ENCODE data around the gene C10orf90.

The C10orf90 gene

GRCh38 chr10:126461289-126461940 lies 209.1 kb downstream of the C10orf90 start:
- no peak overlapping the region for H3K4me3 ChIP-seq (ENCODE audit: low read depth, low read length)
- no peak for DNase-seq
- no peaks in the 10 kb centered on the region for H3K9me3 ChIP-seq (ENCODE audit: severe bottlenecking)
- TF ChIP-seq CTCF (IDR thresholded peaks at IDR 0.05; ENCODE audit: low read depth, low read length): no peak
- no peak overlapping the region for H3K27ac ChIP-seq
- H3K27me3 ChIP-seq (ENCODE audit: insufficient read depth, low read depth, severe bottlenecking): no peaks in the 10 kb centered on the region
- no peaks in the 10 kb centered on the region for H3K36me3 ChIP-seq

GRCh38 chr10:126459878-126460481 lies 210.5 kb downstream of the C10orf90 start:
- DNase-seq: no peak
- no peak for TF ChIP-seq CTCF (IDR thresholded peaks at IDR 0.05; ENCODE audit: low read depth, low read length)
- H3K4me3 ChIP-seq (ENCODE audit: low read depth, low read length): no peak overlapping the region
- no peaks in the 10 kb centered on the region for H3K27me3 ChIP-seq (ENCODE audit: insufficient read depth, low read depth, severe bottlenecking)
- no peaks in the 10 kb centered on the region for H3K9me3 ChIP-seq (ENCODE audit: severe bottlenecking)
- H3K36me3 ChIP-seq: no peaks in the 10 kb centered on the region
- H3K27ac ChIP-seq: no peak overlapping the region

- TF ChIP-seq CTCF (IDR thresholded peaks at IDR 0.05; ENCODE audit: low read depth, low read length): no peak
Measured at GRCh38 chr10:126459032-126459831, 211.3 kb downstream of the C10orf90 start.

GRCh38 chr10:126458466-126458865 lies 212.0 kb downstream of the C10orf90 start:
- Histone ChIP-seq H3K9me3 (ENCODE audit: severe bottlenecking) (no peaks in the 10 kb centered on the region), H3K27me3 (ENCODE audit: insufficient read depth, low read depth, severe bottlenecking) (no peaks in the 10 kb centered on the region), H3K4me3 (ENCODE audit: low read depth, low read length) (no peak overlapping the region), H3K36me3 (no peaks in the 10 kb centered on the region), H3K27ac (no peak overlapping the region)
- TF ChIP-seq CTCF (IDR thresholded peaks at IDR 0.05; ENCODE audit: low read depth, low read length): no peak
- DNase-seq: no peak

More at GRCh38 chr10:126459032-126459831, 211.3 kb downstream of the C10orf90 start:
- no peak overlapping the region for H3K4me3 ChIP-seq (ENCODE audit: low read depth, low read length)
- no peaks in the 10 kb centered on the region for H3K9me3 ChIP-seq (ENCODE audit: severe bottlenecking)
- no peaks in the 10 kb centered on the region for H3K36me3 ChIP-seq
- no peak overlapping the region for H3K27ac ChIP-seq
- H3K27me3 ChIP-seq (ENCODE audit: insufficient read depth, low read depth, severe bottlenecking): no peaks in the 10 kb centered on the region
- DNase-seq: no peak

GRCh38 chr10:126456632-126457031 lies 213.9 kb downstream of the C10orf90 start:
- Histone ChIP-seq H3K9me3 (ENCODE audit: severe bottlenecking) (no peaks in the 10 kb centered on the region), H3K27me3 (ENCODE audit: insufficient read depth, low read depth, severe bottlenecking) (no peaks in the 10 kb centered on the region), H3K36me3 (no peaks in the 10 kb centered on the region), H3K4me3 (ENCODE audit: low read depth, low read length) (no peak overlapping the region), H3K27ac (no peak overlapping the region)
- TF ChIP-seq CTCF (IDR thresholded peaks at IDR 0.05; ENCODE audit: low read depth, low read length): no peak
- DNase-seq: no peak
